ENCODE results near the gene DNAH14. TPM values are rescaled to one million over a fixed set of nuclear protein-coding genes. Genes with fewer than 3 reads are reported as not detected.

The DNAH14 gene
- total and polyA plus RNA-seq, 10 of the 15 experiments (the other 5 are each of a cell fraction or from before 2014, with no cell fraction given): 2.0 to 7.9 (median 4.8) TPM

DNA sequence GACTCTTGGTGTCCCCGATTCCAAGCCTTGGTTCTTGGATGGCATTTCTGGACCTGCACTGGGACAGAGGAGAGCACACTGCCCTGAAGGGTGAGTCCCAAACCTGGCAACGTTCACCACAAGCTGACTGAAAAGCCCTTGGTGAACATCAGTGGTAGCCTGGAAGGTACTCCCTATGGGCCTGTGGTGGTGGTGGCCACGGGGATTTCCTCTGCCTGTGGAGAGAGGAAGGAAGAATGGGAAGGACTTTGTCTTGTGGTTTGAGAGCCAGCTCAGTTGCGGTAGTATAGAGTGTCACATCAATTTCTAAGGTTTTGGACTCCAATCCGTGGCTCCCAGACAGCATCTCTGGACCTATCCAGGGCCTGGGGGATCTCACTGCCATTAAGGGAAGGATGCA lies 50.7 kb downstream of the DNAH14 start:
- Histone ChIP-seq H3K9ac (ENCODE audit: control insufficient read depth, insufficient read depth, low read length) (no peak overlapping the region), H4K20me1 (ENCODE audit: control insufficient read depth, insufficient read depth) (no peaks in the 10 kb centered on the region), H3K4me2 (ENCODE audit: control insufficient read depth, insufficient read depth) (no peak overlapping the region), H3K4me3 (no peak overlapping the region), H3K27ac (ENCODE audit: control insufficient read depth, insufficient read depth) (no peak overlapping the region), H3K36me3 (ENCODE audit: control insufficient read depth in 2 of 2, insufficient read depth in 2 of 2, low read length in 1 of 2) (no peaks in the 10 kb centered on the region), H3K27me3 (replicated peaks in 1 of 2; ENCODE audit: control insufficient read depth in 2 of 2, insufficient read depth in 2 of 2, low read length in 1 of 2) (no peaks in the 10 kb centered on the region), H2AFZ (ENCODE audit: control insufficient read depth, low read depth, low read length) (no peak overlapping the region), H3K4me1 (ENCODE audit: control insufficient read depth, insufficient read depth, low read length) (no peaks in the 10 kb centered on the region), H3K9me3 (replicated peaks; ENCODE audit: control insufficient read depth, insufficient read depth, low read length) (no peaks in the 10 kb centered on the region), H3K79me2 (ENCODE audit: control insufficient read depth, insufficient read depth, low read length) (no peaks in the 10 kb centered on the region)
- FAIRE-seq (no peak), DNase-seq (ENCODE audit: low read depth, low spot score) (no peak), ATAC-seq (peak; percentile 26; the same call in 2 of the 3 replicates)
- POLR2A ChIA-PET: no interaction called here
- CTCF ChIA-PET: no interaction called here
- 0% methylated on average over 5 of the region's 5 CpGs for WGBS (ENCODE audit: insufficient coverage, insufficient replicate concordance, low lambda C conversion rate, missing lambda C conversion rate)
- SMC1A ChIA-PET (ENCODE audit: uncharacterized antibody, unreplicated experiment): no interaction called here
- BruUV-seq (replicated peaks): no TSS peak
- RAD21 ChIA-PET (ENCODE audit: unreplicated experiment): no interaction called here
- in situ Hi-C loops (cut with MboI) (no loop called here), intact Hi-C loops (cut with micrococcal nuclease; ENCODE audit: unreplicated experiment) (no loop called here)
- TF ChIP-seq, protein P1, sequence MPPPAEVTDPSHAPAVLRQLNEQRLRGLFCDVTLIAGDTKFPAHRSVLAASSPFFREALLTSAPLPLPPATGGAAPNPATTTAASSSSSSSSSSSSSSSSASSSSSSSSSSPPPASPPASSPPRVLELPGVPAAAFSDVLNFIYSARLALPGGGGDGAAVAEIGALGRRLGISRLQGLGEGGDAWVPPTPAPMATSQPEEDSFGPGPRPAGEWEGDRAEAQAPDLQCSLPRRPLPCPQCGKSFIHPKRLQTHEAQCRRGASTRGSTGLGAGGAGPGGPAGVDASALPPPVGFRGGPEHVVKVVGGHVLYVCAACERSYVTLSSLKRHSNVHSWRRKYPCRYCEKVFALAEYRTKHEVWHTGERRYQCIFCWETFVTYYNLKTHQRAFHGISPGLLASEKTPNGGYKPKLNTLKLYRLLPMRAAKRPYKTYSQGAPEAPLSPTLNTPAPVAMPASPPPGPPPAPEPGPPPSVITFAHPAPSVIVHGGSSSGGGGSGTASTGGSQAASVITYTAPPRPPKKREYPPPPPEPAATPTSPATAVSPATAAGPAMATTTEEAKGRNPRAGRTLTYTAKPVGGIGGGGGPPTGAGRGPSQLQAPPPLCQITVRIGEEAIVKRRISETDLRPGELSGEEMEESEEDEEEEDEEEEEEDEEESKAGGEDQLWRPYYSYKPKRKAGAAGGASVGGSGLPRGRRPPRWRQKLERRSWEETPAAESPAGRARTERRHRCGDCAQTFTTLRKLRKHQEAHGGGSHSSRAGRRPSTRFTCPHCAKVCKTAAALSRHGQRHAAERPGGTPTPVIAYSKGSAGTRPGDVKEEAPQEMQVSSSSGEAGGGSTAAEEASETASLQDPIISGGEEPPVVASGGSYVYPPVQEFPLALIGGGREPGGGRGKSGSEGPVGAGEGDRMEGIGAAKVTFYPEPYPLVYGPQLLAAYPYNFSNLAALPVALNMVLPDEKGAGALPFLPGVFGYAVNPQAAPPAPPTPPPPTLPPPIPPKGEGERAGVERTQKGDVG (CRISPR knock-in tag; IDR thresholded peaks at IDR 0.05): no peak
- TF ChIP-seq CBFB (IDR thresholded peaks at IDR 0.05; ENCODE audit: low read depth) (no peak), LARP7 (IDR thresholded peaks at IDR 0.05) (no peak), HCFC1 (IDR thresholded peaks at IDR 0.05; ENCODE audit: low read length) (no peak), IKZF1 (conservative IDR thresholded peaks at IDR 0.05) (no peak), TARDBP (IDR thresholded peaks at IDR 0.05; ENCODE audit: borderline replicate concordance) (no peak), POLR2A (IDR thresholded peaks at IDR 0.05; ENCODE audit: low read depth, low read length) (no peak), MEF2A (IDR thresholded peaks at IDR 0.05; ENCODE audit: insufficient read depth, low read depth, low read length) (no peak), BACH1 (IDR thresholded peaks at IDR 0.05; ENCODE audit: borderline replicate concordance) (no peak), SP1 (IDR thresholded peaks at IDR 0.05; ENCODE audit: low read depth, low read length) (no peak), SREBF1 (IDR thresholded peaks at IDR 0.05; ENCODE audit: low read length) (no peak), MTA2 (IDR thresholded peaks at IDR 0.05; ENCODE audit: low read depth) (no peak)
- TF ChIP-seq, protein P2, sequence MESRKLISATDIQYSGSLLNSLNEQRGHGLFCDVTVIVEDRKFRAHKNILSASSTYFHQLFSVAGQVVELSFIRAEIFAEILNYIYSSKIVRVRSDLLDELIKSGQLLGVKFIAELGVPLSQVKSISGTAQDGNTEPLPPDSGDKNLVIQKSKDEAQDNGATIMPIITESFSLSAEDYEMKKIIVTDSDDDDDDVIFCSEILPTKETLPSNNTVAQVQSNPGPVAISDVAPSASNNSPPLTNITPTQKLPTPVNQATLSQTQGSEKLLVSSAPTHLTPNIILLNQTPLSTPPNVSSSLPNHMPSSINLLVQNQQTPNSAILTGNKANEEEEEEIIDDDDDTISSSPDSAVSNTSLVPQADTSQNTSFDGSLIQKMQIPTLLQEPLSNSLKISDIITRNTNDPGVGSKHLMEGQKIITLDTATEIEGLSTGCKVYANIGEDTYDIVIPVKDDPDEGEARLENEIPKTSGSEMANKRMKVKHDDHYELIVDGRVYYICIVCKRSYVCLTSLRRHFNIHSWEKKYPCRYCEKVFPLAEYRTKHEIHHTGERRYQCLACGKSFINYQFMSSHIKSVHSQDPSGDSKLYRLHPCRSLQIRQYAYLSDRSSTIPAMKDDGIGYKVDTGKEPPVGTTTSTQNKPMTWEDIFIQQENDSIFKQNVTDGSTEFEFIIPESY (IDR thresholded peaks at IDR 0.05): no peak
- TF ChIP-seq, protein P3, sequence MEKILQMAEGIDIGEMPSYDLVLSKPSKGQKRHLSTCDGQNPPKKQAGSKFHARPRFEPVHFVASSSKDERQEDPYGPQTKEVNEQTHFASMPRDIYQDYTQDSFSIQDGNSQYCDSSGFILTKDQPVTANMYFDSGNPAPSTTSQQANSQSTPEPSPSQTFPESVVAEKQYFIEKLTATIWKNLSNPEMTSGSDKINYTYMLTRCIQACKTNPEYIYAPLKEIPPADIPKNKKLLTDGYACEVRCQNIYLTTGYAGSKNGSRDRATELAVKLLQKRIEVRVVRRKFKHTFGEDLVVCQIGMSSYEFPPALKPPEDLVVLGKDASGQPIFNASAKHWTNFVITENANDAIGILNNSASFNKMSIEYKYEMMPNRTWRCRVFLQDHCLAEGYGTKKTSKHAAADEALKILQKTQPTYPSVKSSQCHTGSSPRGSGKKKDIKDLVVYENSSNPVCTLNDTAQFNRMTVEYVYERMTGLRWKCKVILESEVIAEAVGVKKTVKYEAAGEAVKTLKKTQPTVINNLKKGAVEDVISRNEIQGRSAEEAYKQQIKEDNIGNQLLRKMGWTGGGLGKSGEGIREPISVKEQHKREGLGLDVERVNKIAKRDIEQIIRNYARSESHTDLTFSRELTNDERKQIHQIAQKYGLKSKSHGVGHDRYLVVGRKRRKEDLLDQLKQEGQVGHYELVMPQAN (conservative IDR thresholded peaks at IDR 0.05): no peak
- TF ChIP-seq, protein P4, sequence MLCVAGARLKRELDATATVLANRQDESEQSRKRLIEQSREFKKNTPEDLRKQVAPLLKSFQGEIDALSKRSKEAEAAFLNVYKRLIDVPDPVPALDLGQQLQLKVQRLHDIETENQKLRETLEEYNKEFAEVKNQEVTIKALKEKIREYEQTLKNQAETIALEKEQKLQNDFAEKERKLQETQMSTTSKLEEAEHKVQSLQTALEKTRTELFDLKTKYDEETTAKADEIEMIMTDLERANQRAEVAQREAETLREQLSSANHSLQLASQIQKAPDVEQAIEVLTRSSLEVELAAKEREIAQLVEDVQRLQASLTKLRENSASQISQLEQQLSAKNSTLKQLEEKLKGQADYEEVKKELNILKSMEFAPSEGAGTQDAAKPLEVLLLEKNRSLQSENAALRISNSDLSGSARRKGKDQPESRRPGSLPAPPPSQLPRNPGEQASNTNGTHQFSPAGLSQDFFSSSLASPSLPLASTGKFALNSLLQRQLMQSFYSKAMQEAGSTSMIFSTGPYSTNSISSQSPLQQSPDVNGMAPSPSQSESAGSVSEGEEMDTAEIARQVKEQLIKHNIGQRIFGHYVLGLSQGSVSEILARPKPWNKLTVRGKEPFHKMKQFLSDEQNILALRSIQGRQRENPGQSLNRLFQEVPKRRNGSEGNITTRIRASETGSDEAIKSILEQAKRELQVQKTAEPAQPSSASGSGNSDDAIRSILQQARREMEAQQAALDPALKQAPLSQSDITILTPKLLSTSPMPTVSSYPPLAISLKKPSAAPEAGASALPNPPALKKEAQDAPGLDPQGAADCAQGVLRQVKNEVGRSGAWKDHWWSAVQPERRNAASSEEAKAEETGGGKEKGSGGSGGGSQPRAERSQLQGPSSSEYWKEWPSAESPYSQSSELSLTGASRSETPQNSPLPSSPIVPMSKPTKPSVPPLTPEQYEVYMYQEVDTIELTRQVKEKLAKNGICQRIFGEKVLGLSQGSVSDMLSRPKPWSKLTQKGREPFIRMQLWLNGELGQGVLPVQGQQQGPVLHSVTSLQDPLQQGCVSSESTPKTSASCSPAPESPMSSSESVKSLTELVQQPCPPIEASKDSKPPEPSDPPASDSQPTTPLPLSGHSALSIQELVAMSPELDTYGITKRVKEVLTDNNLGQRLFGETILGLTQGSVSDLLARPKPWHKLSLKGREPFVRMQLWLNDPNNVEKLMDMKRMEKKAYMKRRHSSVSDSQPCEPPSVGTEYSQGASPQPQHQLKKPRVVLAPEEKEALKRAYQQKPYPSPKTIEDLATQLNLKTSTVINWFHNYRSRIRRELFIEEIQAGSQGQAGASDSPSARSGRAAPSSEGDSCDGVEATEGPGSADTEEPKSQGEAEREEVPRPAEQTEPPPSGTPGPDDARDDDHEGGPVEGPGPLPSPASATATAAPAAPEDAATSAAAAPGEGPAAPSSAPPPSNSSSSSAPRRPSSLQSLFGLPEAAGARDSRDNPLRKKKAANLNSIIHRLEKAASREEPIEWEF (IDR thresholded peaks at IDR 0.05; ENCODE audit: insufficient replicate concordance, low read depth, low read length): no peak

Measured in GM12878 (cell line).